A549 (cell line): ENCODE data around the gene C17orf75. TPM values are rescaled to one million over a fixed set of nuclear protein-coding genes. Genes with fewer than 3 reads are reported as not detected.
A peak's percentile ranks its signal among the peaks of the same experiment; 100 is the strongest.

Experiments used
- ATAC-seq, 2 experiments: fragments of 200-7000 bp in 1 of 2; fragments of >200 bp in 1 of 2; cut with Nextera tagmentation in 1 of 2; cut with Tn5 transposase in 1 of 2; 3 replicates each; pipeline versions ENCODE4 v1.8.0 to v1.9.1; 2018 to 2020; ENCODE audit warnings: mild to moderate bottlenecking in 1 of 2, moderate library complexity in 1 of 2
- CTCF ChIA-PET: fragments of 300-600 bp; sonication (Branson Sonifier 250); formaldehyde crosslinking; extraction: SDS; loops from one replicate; lab custom pipeline; 2021; ENCODE audit warnings: antibody characterized with exemption, inconsistent platforms; lab: Yijun Ruan, JAX
- POLR2A ChIA-PET: fragments of 350-600 bp; formaldehyde crosslinking; extraction: SDS; loops from one replicate; lab custom pipeline; 2021; ENCODE audit warnings: antibody characterized with exemption, inconsistent platforms; lab: Yijun Ruan, JAX
- DNase-seq, 2 experiments: peaks; one replicate each; pipeline versions ENCODE4 v3.0.0 to v3.0.0-alpha.2; 2011 to 2016; ENCODE audit warnings: low read depth in 1 of 2, low spot score in 1 of 2
- FAIRE-seq: peaks from 2 replicates; lab custom pipeline; 2011; peaks lifted over from hg19 to GRCh38; lab: Jason Lieb, UNC
- H3K27ac ChIP-seq, 2 experiments: fragments of >200 bp; sonication (Bioruptor Twin); formaldehyde crosslinking; 3 replicates each; pipeline ENCODE4 v1.5.1; 2016 to 2017
- H3K4me1 ChIP-seq: fragments of >200 bp; sonication (Bioruptor Twin); formaldehyde crosslinking; 3 replicates; pipeline ENCODE4 v1.6.1; 2016
- H3K4me2 ChIP-seq: fragments of >200 bp; sonication (Bioruptor Twin); formaldehyde crosslinking; 3 replicates; pipeline ENCODE4 v1.6.1; 2016
- H3K4me3 ChIP-seq: fragments of >200 bp; sonication (Bioruptor Twin); formaldehyde crosslinking; 3 replicates; pipeline ENCODE4 v1.5.1; 2016
- H3K9me3 ChIP-seq: fragments of >200 bp; sonication (Bioruptor Twin); formaldehyde crosslinking; 3 replicates; pipeline ENCODE4 v1.6.1; 2016
- CEBPB ChIP-seq, 2 experiments: fragments of >200 bp in 1 of 2; sonication (Bioruptor Twin) in 1 of 2; formaldehyde crosslinking in 1 of 2; IDR thresholded peaks; 2 replicates each; pipeline ENCODE4 v1.6.1; 2012 to 2016
- FOSL2 ChIP-seq, 2 experiments: fragments of 450-650 bp in 1 of 2; fragments of >200 bp in 1 of 2; sonication (Bioruptor Twin) in 1 of 2; formaldehyde crosslinking; IDR thresholded peaks; 2 replicates each; pipeline versions ENCODE4 v1.5.0 to v1.6.1; 2016 to 2020; ENCODE audit warnings: mild to moderate bottlenecking in 1 of 2, moderate library complexity in 1 of 2
- HDAC2 ChIP-seq: fragments of 200-600 bp; sonication (generic); IDR thresholded peaks from 2 replicates; pipeline ENCODE4 v1.6.1; 2016
- KDM5A ChIP-seq: fragments of 200-600 bp; sonication (generic); IDR thresholded peaks from 2 replicates; pipeline ENCODE4 v1.6.1; 2016; ENCODE audit warnings: antibody characterized with exemption, mild to moderate bottlenecking
- NFE2L2 ChIP-seq: fragments of 150-350 bp; conservative IDR thresholded peaks from 2 replicates; pipeline ENCODE4 v1.6.1; 2014; ENCODE audit warnings: low read length
- PHF8 ChIP-seq: fragments of 200-600 bp; sonication (generic); IDR thresholded peaks from 2 replicates; pipeline ENCODE4 v1.6.1; 2016; ENCODE audit warnings: low read depth, mild to moderate bottlenecking, antibody characterized with exemption, moderate library complexity, borderline replicate concordance
- POLR2AphosphoS2 ChIP-seq: conservative IDR thresholded peaks from 2 replicates; pipeline ENCODE4 v1.6.1; 2012; ENCODE audit warnings: low read length, improper control_type of control experiment, inconsistent platforms
- SMC3 ChIP-seq: fragments of >200 bp; sonication (Bioruptor Twin); formaldehyde crosslinking; IDR thresholded peaks from 3 replicates; pipeline ENCODE4 v1.6.1; 2018; ENCODE audit warnings: inconsistent platforms
- SREBF2 ChIP-seq: fragments of 450-650 bp; IDR thresholded peaks from 2 replicates; pipeline ENCODE4 v1.6.1; 2014; ENCODE audit warnings: mild to moderate bottlenecking, moderate library complexity
- ZNF302 ChIP-seq: fragments of 250-450 bp; sonication (Bioruptor Pico); IDR thresholded peaks from 2 replicates; pipeline ENCODE4 v1.9.0; 2021; ENCODE audit warnings: inconsistent platforms, mild to moderate bottlenecking, moderate library complexity
- WGBS: methylation state at CpG from one replicate; pipeline ENCODE4 v1.1.6; 2017; ENCODE audit errors: missing lambda C conversion rate; 5-methylcytosine and 5-hydroxymethylcytosine counted together
- polyA plus RNA-seq, 4 experiments: library from polyadenylated mRNA; depleted of rRNA in 3 of 4; stranded (reverse); fragments of >200 nt; fragmentation: RNase III in 1 of 4; extraction: RNeasy Plus Mini Kit Qiagen cat#74134 plus additional on column Dnase treatment in 1 of 4; gene quantifications; 2 replicates in 3 of 4; 3 replicates in 1 of 4; pipeline ENCODE4 v1.2.3, GENCODE V29; 2011 to 2017
- TF ChIP-seq, protein P1 (sequence below): fragments of 200-600 bp; sonication (generic); IDR thresholded peaks from 2 replicates; pipeline ENCODE4 v1.6.1; 2016; ENCODE audit warnings: antibody characterized with exemption, mild to moderate bottlenecking, moderate library complexity
- TF ChIP-seq, protein P2 (sequence below): fragments of 250-450 bp; sonication (Bioruptor Pico); IDR thresholded peaks from 2 replicates; pipeline ENCODE4 v1.5.0; 2021; ENCODE audit warnings: mild to moderate bottlenecking, moderate library complexity, borderline replicate concordance
- TF ChIP-seq, protein P3 (sequence below): fragments of 450-650 bp; IDR thresholded peaks from 2 replicates; pipeline ENCODE4 v1.6.1; 2014; ENCODE audit warnings: antibody characterized with exemption
- TF ChIP-seq, protein P4 (sequence below): fragments of >200 bp; sonication (Bioruptor Twin); formaldehyde crosslinking; IDR thresholded peaks from 2 replicates; pipeline ENCODE4 v1.6.1; 2016

Gene C17orf75
- polyA plus RNA-seq, 2 of the 4 experiments (the other 2 are of a cell fraction) = 36.3 to 49.6 TPM

DNA sequence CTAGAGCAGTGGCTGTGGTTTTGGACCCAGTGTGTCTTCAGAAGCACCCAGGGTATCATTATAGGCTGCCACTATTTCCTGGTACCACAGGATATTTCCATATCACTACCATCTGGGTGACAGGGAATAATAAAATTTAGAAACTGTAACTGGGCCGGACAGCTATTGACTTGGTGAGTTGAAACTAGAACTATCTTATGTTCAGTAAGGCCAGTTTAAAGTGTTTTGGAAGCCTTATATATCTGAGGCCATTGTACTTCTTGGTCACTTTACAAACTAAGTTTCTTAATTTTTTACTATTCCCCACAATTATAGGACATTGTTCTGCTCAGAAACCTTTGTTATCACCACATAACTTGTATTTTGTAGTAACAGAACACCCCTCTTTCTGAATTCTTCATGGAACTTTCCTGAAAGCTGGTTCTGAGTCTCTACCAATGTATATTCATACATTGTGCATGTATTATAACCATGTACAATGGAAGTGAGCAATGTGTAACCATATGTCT, 42.0 kb upstream of the C17orf75 start (continued):
- TF ChIP-seq, protein P1, sequence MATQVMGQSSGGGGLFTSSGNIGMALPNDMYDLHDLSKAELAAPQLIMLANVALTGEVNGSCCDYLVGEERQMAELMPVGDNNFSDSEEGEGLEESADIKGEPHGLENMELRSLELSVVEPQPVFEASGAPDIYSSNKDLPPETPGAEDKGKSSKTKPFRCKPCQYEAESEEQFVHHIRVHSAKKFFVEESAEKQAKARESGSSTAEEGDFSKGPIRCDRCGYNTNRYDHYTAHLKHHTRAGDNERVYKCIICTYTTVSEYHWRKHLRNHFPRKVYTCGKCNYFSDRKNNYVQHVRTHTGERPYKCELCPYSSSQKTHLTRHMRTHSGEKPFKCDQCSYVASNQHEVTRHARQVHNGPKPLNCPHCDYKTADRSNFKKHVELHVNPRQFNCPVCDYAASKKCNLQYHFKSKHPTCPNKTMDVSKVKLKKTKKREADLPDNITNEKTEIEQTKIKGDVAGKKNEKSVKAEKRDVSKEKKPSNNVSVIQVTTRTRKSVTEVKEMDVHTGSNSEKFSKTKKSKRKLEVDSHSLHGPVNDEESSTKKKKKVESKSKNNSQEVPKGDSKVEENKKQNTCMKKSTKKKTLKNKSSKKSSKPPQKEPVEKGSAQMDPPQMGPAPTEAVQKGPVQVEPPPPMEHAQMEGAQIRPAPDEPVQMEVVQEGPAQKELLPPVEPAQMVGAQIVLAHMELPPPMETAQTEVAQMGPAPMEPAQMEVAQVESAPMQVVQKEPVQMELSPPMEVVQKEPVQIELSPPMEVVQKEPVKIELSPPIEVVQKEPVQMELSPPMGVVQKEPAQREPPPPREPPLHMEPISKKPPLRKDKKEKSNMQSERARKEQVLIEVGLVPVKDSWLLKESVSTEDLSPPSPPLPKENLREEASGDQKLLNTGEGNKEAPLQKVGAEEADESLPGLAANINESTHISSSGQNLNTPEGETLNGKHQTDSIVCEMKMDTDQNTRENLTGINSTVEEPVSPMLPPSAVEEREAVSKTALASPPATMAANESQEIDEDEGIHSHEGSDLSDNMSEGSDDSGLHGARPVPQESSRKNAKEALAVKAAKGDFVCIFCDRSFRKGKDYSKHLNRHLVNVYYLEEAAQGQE = no peak
- TF ChIP-seq HDAC2 (no peak), KDM5A (no peak), PHF8 (no peak)

DNA sequence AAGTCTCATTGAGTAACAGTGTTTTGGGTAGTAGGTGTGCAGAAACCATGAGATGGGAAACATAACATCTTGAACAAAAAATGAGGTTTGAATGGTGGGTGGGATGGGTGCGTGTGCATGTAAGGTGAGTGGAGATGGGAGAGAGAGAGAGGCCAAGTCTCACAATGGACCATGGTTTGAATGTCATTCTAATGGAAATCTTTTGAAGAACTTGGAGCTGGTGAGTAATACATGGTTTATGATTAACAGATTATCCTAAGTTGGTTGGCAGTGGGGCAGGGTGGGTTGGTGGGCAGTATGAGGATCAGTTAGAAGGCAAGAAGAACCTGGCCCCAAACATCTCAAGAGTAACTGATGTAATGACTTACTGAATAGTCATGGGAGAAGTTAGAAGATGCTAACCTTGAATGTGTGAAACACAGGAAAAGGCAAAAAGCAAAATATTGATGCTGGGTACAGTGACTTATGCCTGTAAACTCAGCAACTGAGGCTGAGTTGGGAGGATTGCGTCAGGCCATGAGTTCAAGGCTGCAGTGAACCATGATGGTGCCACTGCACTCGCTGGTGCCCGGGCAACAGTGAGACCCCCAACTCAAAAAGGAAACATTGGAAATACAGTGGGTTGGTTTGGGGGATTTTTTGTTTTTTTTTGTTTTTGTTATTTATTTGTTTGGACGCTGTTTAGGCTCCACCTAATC, 40.7 kb upstream of the C17orf75 start:
- H3K9me3 ChIP-seq = no peaks in the 10 kb centered on the region
- no peak overlapping the region for H3K4me3 ChIP-seq
- TF ChIP-seq, protein P2, sequence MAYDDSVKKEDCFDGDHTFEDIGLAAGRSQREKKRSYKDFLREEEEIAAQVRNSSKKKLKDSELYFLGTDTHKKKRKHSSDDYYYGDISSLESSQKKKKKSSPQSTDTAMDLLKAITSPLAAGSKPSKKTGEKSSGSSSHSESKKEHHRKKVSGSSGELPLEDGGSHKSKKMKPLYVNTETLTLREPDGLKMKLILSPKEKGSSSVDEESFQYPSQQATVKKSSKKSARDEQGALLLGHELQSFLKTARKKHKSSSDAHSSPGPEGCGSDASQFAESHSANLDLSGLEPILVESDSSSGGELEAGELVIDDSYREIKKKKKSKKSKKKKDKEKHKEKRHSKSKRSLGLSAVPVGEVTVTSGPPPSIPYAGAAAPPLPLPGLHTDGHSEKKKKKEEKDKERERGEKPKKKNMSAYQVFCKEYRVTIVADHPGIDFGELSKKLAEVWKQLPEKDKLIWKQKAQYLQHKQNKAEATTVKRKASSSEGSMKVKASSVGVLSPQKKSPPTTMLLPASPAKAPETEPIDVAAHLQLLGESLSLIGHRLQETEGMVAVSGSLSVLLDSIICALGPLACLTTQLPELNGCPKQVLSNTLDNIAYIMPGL (CRISPR knock-in tag) = 0 out of 2 replicates have a peak, but pooled peaks have one; percentile 45
- TF ChIP-seq SMC3 = no peak
- peak; percentile 88 for TF ChIP-seq POLR2AphosphoS2
- TF ChIP-seq, all 56 proteins: peak for 2
- no peak overlapping the region for H3K27ac ChIP-seq
- POLR2A ChIA-PET = no interaction called here
- H3K4me1 ChIP-seq = peaks cover 23% of the 10 kb centered on the region
- ATAC-seq = peak in 1 of 2 experiments; percentile 16; a peak in 2 of 6 replicates
- H3K4me2 ChIP-seq = no peak overlapping the region
- no peak for FAIRE-seq
- WGBS = 94% methylated on average over 5 of the region's 5 CpGs
- CTCF ChIA-PET = no interaction called here
- DNase-seq = no peak

DNA sequence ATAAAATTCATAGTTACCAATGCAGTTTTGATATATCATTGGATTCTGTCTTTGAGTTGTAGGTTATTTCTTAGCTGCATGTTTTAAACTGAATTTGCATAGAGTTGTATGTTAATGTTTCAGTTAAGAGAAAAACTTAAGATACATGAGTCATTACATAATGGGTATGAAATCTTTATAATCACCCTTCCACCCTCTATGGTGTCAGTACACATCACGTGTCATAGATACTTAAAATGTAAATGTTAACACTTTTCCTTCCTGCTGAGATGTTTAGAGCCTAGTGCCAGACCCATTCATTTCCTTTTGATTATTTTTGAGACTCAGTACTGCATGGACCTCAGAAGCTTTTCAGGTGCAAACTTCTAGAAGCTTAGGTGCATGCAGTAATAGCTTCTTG, 28.5 kb upstream of the C17orf75 start:
- H3K4me2 ChIP-seq = no peak overlapping the region
- no peak overlapping the region for H3K27ac ChIP-seq
- ChIA-PET POLR2A (interaction anchor here (0.6 to 1.5 kb wide), 2 partner anchors 19 to 24 kb away, joined by 4 to 5 read pairs; no protein-coding TSS in a partner anchor), CTCF (interaction anchor here (0.6 to 1.1 kb wide), 4 partner anchors 8 to 92 kb away, joined by 3 to 4 read pairs (median 4); partner anchors contain the start of gene PSMD11)
- no peaks in the 10 kb centered on the region for H3K9me3 ChIP-seq
- no peak for DNase-seq
- 84% methylated on average over 1 of the region's 1 CpG for WGBS
- TF ChIP-seq NFE2L2 (no peak), FOSL2 (IDR thresholded peaks at IDR 0.05) (no peak), FOSL2 (CRISPR knock-in tag; IDR thresholded peaks at IDR 0.05) (0 out of 2 replicates have a peak, but pooled peaks have one; percentile 37)
- TF ChIP-seq, protein P3, sequence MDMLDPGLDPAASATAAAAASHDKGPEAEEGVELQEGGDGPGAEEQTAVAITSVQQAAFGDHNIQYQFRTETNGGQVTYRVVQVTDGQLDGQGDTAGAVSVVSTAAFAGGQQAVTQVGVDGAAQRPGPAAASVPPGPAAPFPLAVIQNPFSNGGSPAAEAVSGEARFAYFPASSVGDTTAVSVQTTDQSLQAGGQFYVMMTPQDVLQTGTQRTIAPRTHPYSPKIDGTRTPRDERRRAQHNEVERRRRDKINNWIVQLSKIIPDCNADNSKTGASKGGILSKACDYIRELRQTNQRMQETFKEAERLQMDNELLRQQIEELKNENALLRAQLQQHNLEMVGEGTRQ = no peak
- peaks cover 7% of the 10 kb centered on the region; the same call in 1 of the 3 replicates for H3K4me1 ChIP-seq
- no peak for ATAC-seq
- no peak for FAIRE-seq
- H3K4me3 ChIP-seq = no peak overlapping the region

DNA sequence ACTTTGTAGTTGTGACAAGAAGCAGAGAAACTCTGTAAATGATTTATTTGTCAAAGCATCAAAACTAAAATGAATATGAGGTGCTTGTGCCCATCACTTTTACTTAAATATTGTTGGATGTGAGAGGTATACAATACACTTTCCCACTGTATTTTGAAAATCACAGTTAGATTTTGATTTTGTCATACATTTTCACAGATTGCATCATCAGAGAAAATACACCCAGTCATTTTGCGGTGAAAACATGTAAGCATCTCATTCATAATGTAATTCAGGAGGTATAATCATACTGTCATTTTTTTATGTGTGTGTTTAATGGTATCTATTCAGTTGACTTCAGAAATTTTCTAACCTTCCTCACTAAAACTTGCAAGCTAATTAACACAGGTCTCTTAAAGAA, 19.3 kb upstream of the C17orf75 start:
- ATAC-seq (no peak), FAIRE-seq (no peak), DNase-seq (no peak)
- CTCF ChIA-PET = no interaction called here
- no peak overlapping the region for H3K4me2 ChIP-seq
- 91% methylated on average over 1 of the region's 1 CpG for WGBS
- TF ChIP-seq SREBF2 = no peak
- TF ChIP-seq, protein P4, sequence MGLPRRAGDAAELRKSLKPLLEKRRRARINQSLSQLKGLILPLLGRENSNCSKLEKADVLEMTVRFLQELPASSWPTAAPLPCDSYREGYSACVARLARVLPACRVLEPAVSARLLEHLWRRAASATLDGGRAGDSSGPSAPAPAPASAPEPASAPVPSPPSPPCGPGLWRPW = no peak
- TF ChIP-seq ZNF302 (CRISPR knock-in tag) = no peak
- peak in 1 of 2 experiments; percentile 18; a peak in 2 of 4 replicates for TF ChIP-seq CEBPB (IDR thresholded peaks at IDR 0.05)
- no peak overlapping the region for H3K4me3 ChIP-seq
- peaks cover 19% of the 10 kb centered on the region; the same call in 2 of the 3 replicates for H3K4me1 ChIP-seq
- H3K27ac ChIP-seq = no peak overlapping the region
- POLR2A ChIA-PET = interaction anchor here (0.6 kb wide), 1 partner anchor 26 kb away, joined by 3 read pairs; no protein-coding TSS in a partner anchor
- no peaks in the 10 kb centered on the region for H3K9me3 ChIP-seq
